HEK293 (cell line): ENCODE data around the gene NCKAP5.
A peak's percentile ranks its signal among the peaks of the same experiment; 100 is the strongest.

Experiments
- BCL11B ChIP-seq: fragments of 450-650 bp; formaldehyde crosslinking; IDR thresholded peaks from 2 replicates; pipeline ENCODE4 v1.5.1; 2016; ENCODE audit warnings: low read depth, missing biosample characterization, missing genetic modification characterization
- BCL6B ChIP-seq: fragments of 450-650 bp; formaldehyde crosslinking; IDR thresholded peaks from 2 replicates; pipeline ENCODE4 v1.5.1; 2017; ENCODE audit warnings: missing biosample characterization, missing genetic modification characterization
- EGR2 ChIP-seq: fragments of 450-650 bp; formaldehyde crosslinking; IDR thresholded peaks from 2 replicates; pipeline ENCODE4 v1.5.1; 2016; ENCODE audit warnings: low read depth, missing biosample characterization, missing genetic modification characterization
- FEZF1 ChIP-seq: fragments of 450-650 bp; formaldehyde crosslinking; IDR thresholded peaks from 2 replicates; pipeline ENCODE4 v1.5.1; 2016; ENCODE audit warnings: missing biosample characterization, missing genetic modification characterization
- GLI2 ChIP-seq: fragments of 450-650 bp; formaldehyde crosslinking; IDR thresholded peaks from 2 replicates; pipeline ENCODE4; 2017; ENCODE audit warnings: missing biosample characterization, missing genetic modification characterization, low read depth, borderline replicate concordance
- GLIS1 ChIP-seq: fragments of 450-650 bp; formaldehyde crosslinking; IDR thresholded peaks from 2 replicates; pipeline ENCODE4 v1.5.1; 2016; ENCODE audit warnings: missing biosample characterization, missing genetic modification characterization
- INSM2 ChIP-seq: fragments of 450-650 bp; formaldehyde crosslinking; IDR thresholded peaks from 2 replicates; pipeline ENCODE4 v1.5.1; 2016; ENCODE audit warnings: missing biosample characterization, missing genetic modification characterization
- KLF16 ChIP-seq: fragments of 450-650 bp; formaldehyde crosslinking; IDR thresholded peaks from 2 replicates; pipeline ENCODE4 v1.5.1; 2017; ENCODE audit warnings: missing biosample characterization, missing genetic modification characterization
- OSR2 ChIP-seq: fragments of 450-650 bp; formaldehyde crosslinking; IDR thresholded peaks from 2 replicates; pipeline ENCODE4 v1.5.1; 2016; ENCODE audit warnings: missing biosample characterization, missing genetic modification characterization
- WT1 ChIP-seq: fragments of 450-650 bp; formaldehyde crosslinking; IDR thresholded peaks from 2 replicates; pipeline ENCODE4 v1.5.1; 2016; ENCODE audit warnings: missing biosample characterization, missing genetic modification characterization
- ZBTB21 ChIP-seq: fragments of 450-650 bp; formaldehyde crosslinking; IDR thresholded peaks from 2 replicates; pipeline ENCODE4 v1.5.1; 2017; ENCODE audit warnings: missing biosample characterization, missing genetic modification characterization
- ZEB2 ChIP-seq: fragments of 450-650 bp; formaldehyde crosslinking; IDR thresholded peaks from 2 replicates; pipeline ENCODE4 v1.5.1; 2016; ENCODE audit warnings: missing biosample characterization, missing genetic modification characterization
- ZFP3 ChIP-seq: fragments of 450-650 bp; formaldehyde crosslinking; IDR thresholded peaks from 2 replicates; pipeline ENCODE4 v1.5.1; 2016; ENCODE audit warnings: low read depth, missing biosample characterization, missing genetic modification characterization
- ZNF24 ChIP-seq: fragments of 450-650 bp; formaldehyde crosslinking; IDR thresholded peaks from 2 replicates; pipeline ENCODE4 v1.5.1; 2016; ENCODE audit warnings: missing biosample characterization, missing genetic modification characterization
- ZNF518A ChIP-seq: fragments of 450-650 bp; formaldehyde crosslinking; conservative IDR thresholded peaks from 2 replicates; pipeline ENCODE4 v1.5.1; 2016; ENCODE audit warnings: low read depth, missing biosample characterization, missing genetic modification characterization
- ZNF544 ChIP-seq: fragments of 450-650 bp; formaldehyde crosslinking; IDR thresholded peaks from 2 replicates; pipeline ENCODE4 v1.5.0; 2017; ENCODE audit warnings: missing biosample characterization, missing genetic modification characterization
- ZNF558 ChIP-seq: fragments of 450-650 bp; formaldehyde crosslinking; IDR thresholded peaks from 2 replicates; pipeline ENCODE4 v1.5.1; 2016; ENCODE audit warnings: missing biosample characterization, missing genetic modification characterization
- ZNF623 ChIP-seq: fragments of 450-650 bp; formaldehyde crosslinking; IDR thresholded peaks from 2 replicates; pipeline ENCODE4 v1.5.1; 2016; ENCODE audit warnings: missing biosample characterization, missing genetic modification characterization
- ZNF624 ChIP-seq: fragments of 450-650 bp; formaldehyde crosslinking; IDR thresholded peaks from 2 replicates; pipeline ENCODE4 v1.5.1; 2017; ENCODE audit warnings: missing biosample characterization, missing genetic modification characterization
- ZNF629 ChIP-seq: fragments of 450-650 bp; formaldehyde crosslinking; IDR thresholded peaks from 2 replicates; pipeline ENCODE4 v1.5.1; 2017; ENCODE audit warnings: missing biosample characterization, missing genetic modification characterization
- ZNF664 ChIP-seq: fragments of 450-650 bp; formaldehyde crosslinking; IDR thresholded peaks from 2 replicates; pipeline ENCODE4 v1.5.1; 2016; ENCODE audit warnings: missing biosample characterization, missing genetic modification characterization
- ZNF692 ChIP-seq: fragments of 450-650 bp; formaldehyde crosslinking; IDR thresholded peaks from 2 replicates; pipeline ENCODE4 v1.5.1; 2016; ENCODE audit warnings: missing biosample characterization, missing genetic modification characterization
- ZNF701 ChIP-seq: fragments of 450-650 bp; formaldehyde crosslinking; IDR thresholded peaks from 2 replicates; pipeline ENCODE4 v1.5.1; 2016; ENCODE audit warnings: missing biosample characterization, missing genetic modification characterization
- ZNF707 ChIP-seq: fragments of 450-650 bp; formaldehyde crosslinking; IDR thresholded peaks from 2 replicates; pipeline ENCODE4 v1.5.1; 2016; ENCODE audit warnings: missing biosample characterization, missing genetic modification characterization
- ZNF76 ChIP-seq: fragments of 450-650 bp; formaldehyde crosslinking; IDR thresholded peaks from 2 replicates; pipeline ENCODE4; 2016; ENCODE audit warnings: low read depth, missing biosample characterization, missing genetic modification characterization, borderline replicate concordance
- ZNF843 ChIP-seq: fragments of 450-650 bp; formaldehyde crosslinking; IDR thresholded peaks from 2 replicates; pipeline ENCODE4 v1.5.1; 2016; ENCODE audit warnings: missing biosample characterization, missing genetic modification characterization
- ZSCAN16 ChIP-seq: fragments of 450-650 bp; formaldehyde crosslinking; IDR thresholded peaks from 2 replicates; pipeline ENCODE4 v1.5.1; 2016; ENCODE audit warnings: missing biosample characterization, missing genetic modification characterization
- ZSCAN30 ChIP-seq: fragments of 450-650 bp; IDR thresholded peaks from 2 replicates; pipeline ENCODE4 v1.5.1; 2018; ENCODE audit warnings: missing biosample characterization, mild to moderate bottlenecking, missing genetic modification characterization, moderate library complexity
- TF ChIP-seq, protein P1 (sequence below): fragments of 450-650 bp; formaldehyde crosslinking; IDR thresholded peaks from 2 replicates; pipeline ENCODE4 v1.5.1; 2016; ENCODE audit warnings: missing biosample characterization, missing genetic modification characterization

The NCKAP5 gene

DNA sequence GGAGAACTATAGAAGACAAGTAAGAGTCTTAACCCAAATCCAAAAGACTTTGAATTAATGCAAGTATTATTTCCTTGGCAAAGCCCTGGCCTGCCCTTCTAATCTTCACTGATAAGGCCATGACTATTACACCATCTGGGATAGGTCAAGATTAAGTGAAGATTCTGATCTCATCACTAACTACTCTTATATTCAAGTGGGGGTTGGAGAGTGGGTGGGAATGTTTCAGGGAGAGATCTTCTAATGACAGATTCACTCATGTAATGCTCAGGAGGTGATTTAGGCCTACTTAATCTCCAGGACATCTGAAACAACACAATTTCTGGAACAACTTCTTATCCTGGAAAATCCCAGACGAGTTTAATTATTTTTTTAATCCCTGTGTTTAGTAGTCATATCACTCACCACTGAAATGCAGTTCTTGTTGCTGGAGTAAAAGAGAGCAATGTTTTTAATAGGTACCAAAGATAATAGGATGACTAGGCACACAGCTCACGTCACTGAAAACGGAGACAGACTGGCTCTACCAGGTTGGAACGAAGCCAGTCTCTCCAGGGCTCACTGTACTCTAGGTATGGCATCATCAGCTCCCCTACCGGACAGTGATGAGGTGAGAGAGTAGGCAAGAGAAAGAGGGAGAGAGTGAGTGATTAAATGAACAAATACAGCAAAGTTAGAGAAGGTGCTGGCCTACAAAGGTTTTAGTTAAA is 133.1 kb downstream of the NCKAP5 start (continued):
- peak; percentile 81 for TF ChIP-seq BCL6B (tag by site-specific recombination)
- no peak for TF ChIP-seq ZNF701
- peak; percentile 73 for TF ChIP-seq GLIS1 (tag by site-specific recombination)
- TF ChIP-seq WT1 (tag by site-specific recombination), result no peak
- 0 out of 2 replicates have a peak, but pooled peaks have one; percentile 29 for TF ChIP-seq ZEB2 (tag by site-specific recombination)
- TF ChIP-seq ZSCAN16 (tag by site-specific recombination), result no peak
- peak; percentile 37 for TF ChIP-seq OSR2 (tag by site-specific recombination)
- no peak for TF ChIP-seq ZNF76 (tag by site-specific recombination)
- TF ChIP-seq ZNF624 (tag by site-specific recombination), result no peak
- TF ChIP-seq ZNF558 (tag by site-specific recombination), result no peak
- TF ChIP-seq ZNF692 (tag by site-specific recombination), result 0 out of 2 replicates have a peak, but pooled peaks have one; percentile 37
- TF ChIP-seq ZSCAN30 (tag by site-specific recombination), result no peak
- peak; percentile 48; the same call in 1 of the 2 replicates for TF ChIP-seq INSM2 (tag by site-specific recombination)
- no peak for TF ChIP-seq BCL11B (tag by site-specific recombination)
- TF ChIP-seq ZNF24, result 0 out of 2 replicates have a peak, but pooled peaks have one; percentile 27
- TF ChIP-seq ZFP3 (tag by site-specific recombination), result no peak
- peak; percentile 70 for TF ChIP-seq ZNF843 (tag by site-specific recombination)
- peak; percentile 95 for TF ChIP-seq FEZF1 (tag by site-specific recombination)
- 0 out of 2 replicates have a peak, but pooled peaks have one; percentile 32 for TF ChIP-seq EGR2 (tag by site-specific recombination)
- peak; percentile 91 for TF ChIP-seq ZBTB21 (tag by site-specific recombination)
- TF ChIP-seq, protein P1, sequence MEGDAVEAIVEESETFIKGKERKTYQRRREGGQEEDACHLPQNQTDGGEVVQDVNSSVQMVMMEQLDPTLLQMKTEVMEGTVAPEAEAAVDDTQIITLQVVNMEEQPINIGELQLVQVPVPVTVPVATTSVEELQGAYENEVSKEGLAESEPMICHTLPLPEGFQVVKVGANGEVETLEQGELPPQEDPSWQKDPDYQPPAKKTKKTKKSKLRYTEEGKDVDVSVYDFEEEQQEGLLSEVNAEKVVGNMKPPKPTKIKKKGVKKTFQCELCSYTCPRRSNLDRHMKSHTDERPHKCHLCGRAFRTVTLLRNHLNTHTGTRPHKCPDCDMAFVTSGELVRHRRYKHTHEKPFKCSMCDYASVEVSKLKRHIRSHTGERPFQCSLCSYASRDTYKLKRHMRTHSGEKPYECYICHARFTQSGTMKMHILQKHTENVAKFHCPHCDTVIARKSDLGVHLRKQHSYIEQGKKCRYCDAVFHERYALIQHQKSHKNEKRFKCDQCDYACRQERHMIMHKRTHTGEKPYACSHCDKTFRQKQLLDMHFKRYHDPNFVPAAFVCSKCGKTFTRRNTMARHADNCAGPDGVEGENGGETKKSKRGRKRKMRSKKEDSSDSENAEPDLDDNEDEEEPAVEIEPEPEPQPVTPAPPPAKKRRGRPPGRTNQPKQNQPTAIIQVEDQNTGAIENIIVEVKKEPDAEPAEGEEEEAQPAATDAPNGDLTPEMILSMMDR (tag by site-specific recombination), result peak; percentile 61
- TF ChIP-seq ZNF518A (tag by site-specific recombination), result 0 out of 2 replicates have a peak, but pooled peaks have one; percentile 18
- TF ChIP-seq ZNF623 (tag by site-specific recombination), result no peak
- TF ChIP-seq ZNF629, result peak; percentile 96
- no peak for TF ChIP-seq ZNF544 (tag by site-specific recombination)
- TF ChIP-seq ZNF707 (tag by site-specific recombination), result no peak
- TF ChIP-seq GLI2, result no peak
- 0 out of 2 replicates have a peak, but pooled peaks have one; percentile 39 for TF ChIP-seq KLF16
- TF ChIP-seq ZNF664 (tag by site-specific recombination), result peak; percentile 64; the same call in 1 of the 2 replicates
